HepG2 (cell line): Measurements from ENCODE around the gene CLEC9A.

Source experiments
- CTCF ChIP-seq: sonication (generic); formaldehyde crosslinking; IDR thresholded peaks from 2 replicates; pipeline ENCODE4 v1.5.0; 2020; ENCODE audit warnings: mild to moderate bottlenecking, missing genetic modification reagents, moderate library complexity
- JUND ChIP-seq: sonication (generic); formaldehyde crosslinking; IDR thresholded peaks from 2 replicates; pipeline ENCODE4 v1.8.0; 2022; ENCODE audit warnings: mild to moderate bottlenecking, missing genetic modification reagents
- POLR2A ChIP-seq, 2 experiments: IDR thresholded peaks; 2 replicates each; pipeline ENCODE4 v1.6.1; 2011; ENCODE audit warnings: low read depth in 2 of 2, low read length in 2 of 2, mild to moderate bottlenecking in 1 of 2, moderate library complexity in 1 of 2; ENCODE audit not compliant: insufficient read depth in 1 of 2
- SOX6 ChIP-seq, 2 experiments: fragments of 450-650 bp in 1 of 2; sonication (generic) in 1 of 2; formaldehyde crosslinking in 1 of 2; IDR thresholded peaks; 2 replicates each; pipeline versions ENCODE4 v1.4.0 to v1.6.1; 2017 to 2020; ENCODE audit warnings: antibody characterized with exemption in 1 of 2, mild to moderate bottlenecking in 1 of 2, missing genetic modification reagents in 1 of 2
- ZBTB33 ChIP-seq: sonication (generic); formaldehyde crosslinking; IDR thresholded peaks from 2 replicates; pipeline ENCODE4 v1.4.0; 2020; ENCODE audit warnings: missing genetic modification reagents
- ZNF280D ChIP-seq: sonication (generic); formaldehyde crosslinking; IDR thresholded peaks from 2 replicates; pipeline ENCODE4 v1.5.1; 2020; ENCODE audit warnings: mild to moderate bottlenecking, missing genetic modification reagents
- ZNF3 ChIP-seq: IDR thresholded peaks from 2 replicates; pipeline ENCODE4 v1.7.0; 2017; ENCODE audit warnings: inconsistent platforms
- ZNF781 ChIP-seq: sonication (generic); formaldehyde crosslinking; IDR thresholded peaks from 2 replicates; pipeline ENCODE4 v1.5.1; 2020; ENCODE audit warnings: borderline replicate concordance, mild to moderate bottlenecking, missing genetic modification reagents; ENCODE audit errors: not compliant biosample characterization

- TF ChIP-seq ZNF3 (CRISPR knock-in tag) (no peak), SOX6 (IDR thresholded peaks at IDR 0.05) (no peak), SOX6 (CRISPR knock-in tag; IDR thresholded peaks at IDR 0.05) (no peak), POLR2A (IDR thresholded peaks at IDR 0.05; ENCODE audit: insufficient read depth in 1 of 2, low read depth in 2 of 2, low read length in 2 of 2) (no peak), ZBTB33 (CRISPR knock-in tag) (no peak), CTCF (CRISPR knock-in tag) (no peak), JUND (CRISPR knock-in tag) (no peak), ZNF781 (CRISPR knock-in tag) (no peak), ZNF280D (no peak)
Observed at GRCh38 chr12:9991876-9992275, 38.6 kb upstream of the CLEC9A start.
